ENCODE data around the gene AP4S1. TPM values are rescaled to one million over a fixed set of nuclear protein-coding genes. Genes with fewer than 3 reads are reported as not detected.
"Not testable (repeated sequence)": the region's sequence is repeated elsewhere in the genome, so short reads cannot be mapped to it uniquely, and the experiment has no call there.

AP4S1 gene
- total RNA-seq, 2 donors from 2014 or later = 7.8 to 10.6 TPM

- DNase-seq (ENCODE audit: low spot score); H3K9me3 Mint-ChIP-seq; H3K27me3 Mint-ChIP-seq; H3K27ac Mint-ChIP-seq; ATAC-seq; H3K4me3 Mint-ChIP-seq; H3K4me1 Mint-ChIP-seq (ENCODE audit: low read depth in 2 of 2); H3K36me3 Mint-ChIP-seq: not testable (repeated sequence)
Observed at GRCh38 chr14:31062908-31063307, 37.5 kb downstream of the AP4S1 start.

GRCh38 chr14:31068235-31068634 is 42.8 kb downstream of the AP4S1 start:
- Mint-ChIP-seq H3K4me3 (no peak overlapping the region), H3K27me3 (no peaks in the 10 kb centered on the region), H3K4me1 (ENCODE audit: low read depth in 2 of 2) (no peaks in the 10 kb centered on the region), H3K9me3 (no peaks in the 10 kb centered on the region), H3K36me3 (no peaks in the 10 kb centered on the region), H3K27ac (no peak overlapping the region)
- ATAC-seq (no peak), DNase-seq (ENCODE audit: low spot score) (no peak)

- Mint-ChIP-seq H3K27ac (no peak overlapping the region), H3K36me3 (no peaks in the 10 kb centered on the region), H3K27me3 (no peaks in the 10 kb centered on the region), H3K4me1 (ENCODE audit: low read depth in 2 of 2) (no peaks in the 10 kb centered on the region), H3K4me3 (no peak overlapping the region), H3K9me3 (no peaks in the 10 kb centered on the region)
- DNase-seq (ENCODE audit: low spot score) (no peak), ATAC-seq (no peak)
Observed at GRCh38 chr14:31069343-31069742, 43.9 kb downstream of the AP4S1 start.

DNA sequence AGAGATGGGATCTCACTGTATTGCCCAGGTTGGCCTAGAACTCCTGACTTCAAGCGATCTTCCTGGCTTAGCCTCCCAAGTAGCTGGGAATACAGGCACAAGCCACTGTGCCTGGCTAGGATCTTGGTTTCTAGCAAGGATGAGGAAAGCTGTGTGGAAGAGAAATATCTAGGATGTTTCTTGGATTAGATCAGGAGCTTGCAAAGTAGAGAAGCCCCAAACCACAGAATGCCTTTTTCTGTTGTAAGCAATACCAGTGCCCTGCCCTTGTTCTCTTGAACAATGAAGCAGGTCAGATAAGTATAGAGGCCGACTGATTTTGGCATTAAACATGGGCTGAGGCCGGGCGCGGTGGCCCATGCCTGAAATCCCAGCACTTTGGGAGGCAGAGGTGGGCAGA is 45.0 kb downstream of the AP4S1 start:
- no peak for DNase-seq (ENCODE audit: low spot score)
- ATAC-seq = no peak
- Mint-ChIP-seq H3K27me3 (no peaks in the 10 kb centered on the region), H3K9me3 (no peaks in the 10 kb centered on the region), H3K27ac (no peak overlapping the region), H3K4me3 (no peak overlapping the region), H3K4me1 (ENCODE audit: low read depth in 2 of 2) (no peaks in the 10 kb centered on the region), H3K36me3 (peaks cover 6% of the 10 kb centered on the region)

DNA sequence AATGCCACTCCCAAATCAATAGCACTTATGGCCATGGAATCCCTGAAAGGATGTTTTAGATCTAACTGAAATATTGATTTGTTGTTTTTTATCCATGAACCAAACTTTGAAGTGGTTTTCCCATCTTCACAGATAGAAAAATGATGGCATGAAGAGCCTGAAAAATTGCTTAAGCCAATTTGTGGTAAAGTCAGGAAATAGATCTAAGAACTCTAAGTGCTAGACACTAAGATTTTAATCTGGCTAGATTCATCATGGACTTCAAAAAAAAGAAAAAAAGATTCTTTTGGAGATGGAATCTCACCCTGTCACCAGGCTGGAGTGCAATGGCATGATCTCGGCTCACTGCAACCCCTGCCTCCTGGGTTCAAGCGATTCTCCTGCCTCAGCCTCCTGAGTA is 45.7 kb downstream of the AP4S1 start:
- Mint-ChIP-seq H3K36me3 (peaks cover 6% of the 10 kb centered on the region), H3K27me3 (no peaks in the 10 kb centered on the region), H3K4me1 (ENCODE audit: low read depth in 2 of 2) (no peaks in the 10 kb centered on the region), H3K4me3 (no peak overlapping the region), H3K27ac (no peak overlapping the region), H3K9me3 (no peaks in the 10 kb centered on the region)
- ATAC-seq (no peak), DNase-seq (ENCODE audit: low spot score) (no peak)

DNA sequence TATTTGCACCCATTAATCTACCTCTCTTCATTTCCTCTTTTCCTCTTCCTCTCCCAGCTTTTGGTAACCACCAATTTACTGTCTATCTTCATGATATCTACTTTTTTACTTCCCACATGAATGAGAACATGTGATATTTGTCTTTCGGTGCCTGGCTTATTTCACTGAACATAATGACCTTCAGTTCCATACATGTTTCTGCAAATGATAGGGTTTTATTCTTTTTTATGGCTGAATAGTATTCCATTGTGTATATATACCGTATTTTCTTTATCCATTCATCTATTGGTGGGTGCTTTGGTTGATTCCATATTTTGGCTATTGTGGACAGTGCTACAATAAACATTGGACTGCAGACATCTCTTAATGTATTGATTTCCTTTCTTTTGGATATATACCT is 49.7 kb downstream of the AP4S1 start:
- Mint-ChIP-seq H3K4me3 (no peak overlapping the region), H3K36me3 (peaks cover 6% of the 10 kb centered on the region), H3K27me3 (no peaks in the 10 kb centered on the region), H3K4me1 (ENCODE audit: low read depth in 2 of 2) (no peaks in the 10 kb centered on the region), H3K27ac (no peak overlapping the region), H3K9me3 (no peaks in the 10 kb centered on the region)
- DNase-seq (ENCODE audit: low spot score) = no peak
- no peak for ATAC-seq

GRCh38 chr14:31078766-31079165 is 53.3 kb downstream of the AP4S1 start:
- ATAC-seq = no peak
- no peaks in the 10 kb centered on the region for H3K27me3 Mint-ChIP-seq
- no peak overlapping the region for H3K27ac Mint-ChIP-seq
- peaks cover 6% of the 10 kb centered on the region for H3K36me3 Mint-ChIP-seq
- no peak overlapping the region for H3K4me3 Mint-ChIP-seq
- no peaks in the 10 kb centered on the region for H3K4me1 Mint-ChIP-seq (ENCODE audit: low read depth in 2 of 2)
- no peaks in the 10 kb centered on the region for H3K9me3 Mint-ChIP-seq
- no peak for DNase-seq (ENCODE audit: low spot score)

DNA sequence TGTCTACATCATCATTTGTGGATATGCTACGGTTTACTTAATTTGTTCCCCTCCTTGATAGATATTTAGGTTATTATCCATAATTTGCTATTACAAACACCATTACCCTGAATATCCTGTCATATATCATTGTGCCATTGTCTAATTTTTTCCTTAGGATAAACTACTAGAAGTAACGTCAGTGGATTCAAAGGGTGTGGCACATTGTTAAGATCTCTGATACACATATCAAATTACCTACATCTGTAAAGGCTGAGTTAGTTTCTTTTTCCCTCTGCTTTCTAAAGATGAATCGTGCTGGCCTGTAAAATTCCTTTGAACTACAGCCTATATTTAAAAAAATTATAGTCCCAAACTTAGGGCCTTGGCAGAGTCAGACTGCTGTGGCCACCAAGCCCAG is 54.6 kb downstream of the AP4S1 start:
- H3K4me3 Mint-ChIP-seq = no peak overlapping the region
- ATAC-seq (no peak), DNase-seq (ENCODE audit: low spot score) (no peak)
- H3K27me3 Mint-ChIP-seq = no peaks in the 10 kb centered on the region
- no peaks in the 10 kb centered on the region for H3K9me3 Mint-ChIP-seq
- peaks cover 4% of the 10 kb centered on the region for H3K36me3 Mint-ChIP-seq
- no peaks in the 10 kb centered on the region for H3K4me1 Mint-ChIP-seq (ENCODE audit: low read depth in 2 of 2)
- H3K27ac Mint-ChIP-seq = no peak overlapping the region

GRCh38 chr14:31080484-31080883 is 55.0 kb downstream of the AP4S1 start:
- Mint-ChIP-seq H3K36me3 (no peaks in the 10 kb centered on the region), H3K27ac (no peak overlapping the region), H3K9me3 (no peaks in the 10 kb centered on the region), H3K4me3 (no peak overlapping the region), H3K27me3 (no peaks in the 10 kb centered on the region), H3K4me1 (ENCODE audit: low read depth in 2 of 2) (no peaks in the 10 kb centered on the region)
- DNase-seq (ENCODE audit: low spot score) = no peak
- ATAC-seq = no peak

DNA sequence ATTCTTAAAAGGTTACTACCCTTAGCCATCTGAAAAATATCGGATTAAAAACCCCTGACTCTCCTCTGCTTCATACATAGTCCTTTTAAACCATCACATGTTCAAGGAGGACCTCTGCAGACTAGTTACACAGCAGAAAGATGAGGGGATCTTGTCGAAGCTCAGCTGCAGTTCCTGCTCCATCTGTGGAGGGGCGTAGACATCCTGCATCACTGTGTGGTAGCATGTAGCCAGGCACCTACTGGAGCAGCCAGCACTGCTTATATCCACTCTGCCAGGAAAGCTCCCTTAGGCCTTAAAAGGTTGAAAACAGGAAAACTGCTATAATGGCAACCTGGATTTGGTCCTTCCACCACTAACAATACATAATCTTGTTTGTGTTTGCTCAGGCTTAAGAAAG is 58.3 kb downstream of the AP4S1 start:
- Mint-ChIP-seq H3K9me3 (no peaks in the 10 kb centered on the region), H3K4me1 (ENCODE audit: low read depth in 2 of 2) (no peaks in the 10 kb centered on the region), H3K27ac (no peak overlapping the region), H3K4me3 (no peak overlapping the region), H3K36me3 (no peaks in the 10 kb centered on the region), H3K27me3 (no peaks in the 10 kb centered on the region)
- ATAC-seq (no peak), DNase-seq (ENCODE audit: low spot score) (no peak)

DNA sequence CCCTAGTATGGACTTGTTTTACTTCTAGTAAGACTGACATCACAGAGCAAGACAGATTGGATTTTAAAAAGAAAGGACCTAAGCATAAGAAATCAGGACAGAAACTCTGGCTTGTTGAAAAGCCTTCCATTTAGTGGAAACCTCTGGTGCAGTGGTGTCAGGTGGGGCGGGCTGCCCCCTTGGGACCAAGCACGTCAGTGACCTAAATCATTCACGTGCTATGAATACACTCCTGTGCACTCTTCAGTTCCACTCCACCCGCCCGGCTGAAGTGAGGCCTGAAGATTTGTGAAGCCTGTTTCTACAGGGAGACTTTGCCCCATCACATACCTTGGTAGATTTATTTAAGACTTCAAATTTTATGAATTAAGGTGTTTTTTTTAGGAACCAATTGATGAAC is 58.9 kb downstream of the AP4S1 start:
- Mint-ChIP-seq H3K27ac (no peak overlapping the region), H3K4me3 (no peak overlapping the region), H3K36me3 (no peaks in the 10 kb centered on the region), H3K9me3 (no peaks in the 10 kb centered on the region), H3K4me1 (ENCODE audit: low read depth in 2 of 2) (no peaks in the 10 kb centered on the region), H3K27me3 (no peaks in the 10 kb centered on the region)
- ATAC-seq = no peak
- DNase-seq (ENCODE audit: low spot score) = no peak

DNA sequence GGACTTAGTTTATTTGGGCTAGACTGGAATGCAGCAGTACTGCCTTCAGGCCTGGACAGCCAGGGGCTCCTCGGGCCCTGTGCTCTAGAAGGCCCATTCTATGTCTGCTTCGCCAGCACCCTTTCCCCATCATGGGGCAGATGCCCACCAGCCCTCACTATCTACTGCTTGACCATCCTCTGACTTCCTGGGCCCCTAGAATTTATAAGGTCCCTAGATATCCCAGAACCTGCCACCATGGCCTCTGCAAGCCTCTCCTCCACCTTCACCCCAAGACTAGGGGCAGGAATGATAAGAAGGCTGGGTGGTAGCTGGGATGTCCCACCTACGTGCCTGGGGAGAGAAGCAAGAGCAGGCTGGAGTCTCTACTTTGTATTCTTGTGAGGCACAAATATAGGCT is 59.6 kb downstream of the AP4S1 start:
- ATAC-seq = no peak
- DNase-seq (ENCODE audit: low spot score) = no peak
- H3K27ac Mint-ChIP-seq = no peak overlapping the region
- no peaks in the 10 kb centered on the region for H3K4me1 Mint-ChIP-seq (ENCODE audit: low read depth in 2 of 2)
- H3K4me3 Mint-ChIP-seq = no peak overlapping the region
- H3K27me3 Mint-ChIP-seq = no peaks in the 10 kb centered on the region
- H3K36me3 Mint-ChIP-seq = no peaks in the 10 kb centered on the region
- H3K9me3 Mint-ChIP-seq = no peaks in the 10 kb centered on the region

GRCh38 chr14:31086466-31086865 is 61.0 kb downstream of the AP4S1 start:
- DNase-seq (ENCODE audit: low spot score); H3K36me3 Mint-ChIP-seq; H3K4me3 Mint-ChIP-seq; ATAC-seq; H3K27me3 Mint-ChIP-seq; H3K27ac Mint-ChIP-seq; H3K4me1 Mint-ChIP-seq (ENCODE audit: low read depth in 2 of 2); H3K9me3 Mint-ChIP-seq: not testable (repeated sequence)

DNA sequence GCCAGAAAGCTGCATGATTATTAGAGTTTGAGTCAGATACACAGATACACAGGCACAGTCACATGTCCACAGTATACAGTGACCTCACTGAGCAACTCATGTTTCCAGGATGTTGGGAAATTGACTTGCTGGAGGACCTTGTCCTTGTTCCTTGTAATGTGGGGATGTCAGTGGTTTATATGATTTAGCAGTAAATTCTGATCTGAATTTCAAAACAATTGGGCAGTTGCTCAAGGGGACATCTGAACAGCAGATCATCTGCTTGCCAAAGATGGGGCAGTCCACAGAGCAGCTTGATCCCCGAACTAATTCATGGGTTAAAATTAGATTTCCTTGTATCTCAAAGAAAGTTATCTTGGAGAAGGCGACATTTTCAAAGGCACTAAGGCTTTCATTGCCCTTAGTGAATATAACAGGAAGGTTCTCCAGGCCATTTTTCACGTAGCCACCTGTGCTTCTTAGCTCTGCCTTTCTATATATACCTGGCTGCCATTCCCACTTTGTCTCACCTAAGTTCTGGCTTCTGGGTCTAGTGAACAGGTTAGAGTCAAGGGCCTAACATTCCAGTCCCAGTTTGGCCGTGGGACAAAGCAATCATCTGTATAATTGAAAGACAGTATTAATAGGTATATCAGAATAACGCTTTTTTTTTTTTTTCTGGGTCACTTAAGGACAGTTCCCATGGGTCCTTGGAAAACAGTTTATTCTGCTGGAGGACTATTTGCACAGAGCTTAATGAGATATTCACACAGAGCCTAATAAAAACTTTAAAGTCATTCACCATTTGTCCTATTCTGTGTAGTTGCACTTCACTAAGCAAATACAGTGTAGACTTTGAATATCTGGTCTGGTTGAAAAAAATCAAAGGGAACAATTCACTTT is 65.7 kb downstream of the AP4S1 start:
- H3K27me3 Mint-ChIP-seq = no peaks in the 10 kb centered on the region
- no peaks in the 10 kb centered on the region for H3K4me1 Mint-ChIP-seq (ENCODE audit: low read depth in 2 of 2)
- no peaks in the 10 kb centered on the region for H3K36me3 Mint-ChIP-seq
- DNase-seq (ENCODE audit: low spot score) (no peak), ATAC-seq (no peak)
- no peak overlapping the region for H3K27ac Mint-ChIP-seq
- H3K9me3 Mint-ChIP-seq = no peaks in the 10 kb centered on the region
- H3K4me3 Mint-ChIP-seq = no peak overlapping the region

- Mint-ChIP-seq H3K27ac (no peak overlapping the region), H3K4me1 (ENCODE audit: low read depth in 2 of 2) (no peaks in the 10 kb centered on the region), H3K36me3 (no peaks in the 10 kb centered on the region), H3K27me3 (no peaks in the 10 kb centered on the region), H3K9me3 (no peaks in the 10 kb centered on the region), H3K4me3 (no peak overlapping the region)
- DNase-seq (ENCODE audit: low spot score) (no peak), ATAC-seq (no peak)
Observed at GRCh38 chr14:31092160-31092708, 66.8 kb downstream of the AP4S1 start.

Measured in natural killer cell treated with Interleukin-12 subunit alpha and Interleukin-12 subunit beta and Interleukin-15 and Interleukin-18, amount 100 ng/mL, for 72 hours (primary cell).